HEK293T (cell line): ENCODE measurements around the gene MPZ.

Experiments used
- CTCF ChIA-PET: fragments of 350-600 bp; formaldehyde crosslinking; extraction: SDS; loops from one replicate; lab custom pipeline; 2021; ENCODE audit warnings: antibody characterized with exemption, inconsistent platforms; lab: Yijun Ruan, JAX
- POLR2A ChIA-PET: fragments of 350-600 bp; formaldehyde crosslinking; extraction: SDS; loops from one replicate; lab custom pipeline; 2020; ENCODE audit warnings: antibody characterized with exemption, inconsistent platforms; lab: Yijun Ruan, JAX
- DNase-seq: peaks from one replicate; pipeline ENCODE4 v3.0.0; 2012; ENCODE audit warnings: mixed read lengths; ENCODE audit errors: extremely low spot score
- ARNT ChIP-seq: fragments of 450-650 bp; IDR thresholded peaks from 2 replicates; pipeline ENCODE4 v1.6.1; 2017; ENCODE audit warnings: mild to moderate bottlenecking
- BHLHE40 ChIP-seq: fragments of 450-650 bp; IDR thresholded peaks from 2 replicates; pipeline ENCODE4 v1.6.1; 2016; ENCODE audit warnings: mild to moderate bottlenecking, moderate library complexity, borderline replicate concordance
- CTBP1 ChIP-seq: fragments of 450-650 bp; IDR thresholded peaks from 2 replicates; pipeline ENCODE4 v1.6.1; 2016; ENCODE audit warnings: borderline replicate concordance
- ELF4 ChIP-seq: fragments of 450-650 bp; IDR thresholded peaks from 2 replicates; pipeline ENCODE4 v1.6.1; 2017; ENCODE audit warnings: antibody characterized with exemption
- FOXA1 ChIP-seq: fragments of 450-650 bp; IDR thresholded peaks from 2 replicates; pipeline ENCODE4 v1.6.1; 2016; ENCODE audit warnings: mild to moderate bottlenecking
- FOXK2 ChIP-seq: fragments of 450-650 bp; IDR thresholded peaks from 2 replicates; pipeline ENCODE4 v1.6.1; 2016; ENCODE audit warnings: mild to moderate bottlenecking
- FOXM1 ChIP-seq: fragments of 450-650 bp; IDR thresholded peaks from 2 replicates; pipeline ENCODE4 v1.6.1; 2017; ENCODE audit warnings: mild to moderate bottlenecking, borderline replicate concordance
- HDGF ChIP-seq: fragments of 450-650 bp; IDR thresholded peaks from 2 replicates; pipeline ENCODE4 v1.6.1; 2017; ENCODE audit warnings: antibody characterized with exemption, borderline replicate concordance
- L3MBTL2 ChIP-seq: fragments of 450-650 bp; conservative IDR thresholded peaks from 2 replicates; pipeline ENCODE4 v1.6.1; 2016; ENCODE audit warnings: mild to moderate bottlenecking
- LEF1 ChIP-seq: fragments of 450-650 bp; IDR thresholded peaks from 2 replicates; pipeline ENCODE4 v1.6.1; 2017; ENCODE audit warnings: mild to moderate bottlenecking, borderline replicate concordance
- NFRKB ChIP-seq: fragments of 450-650 bp; IDR thresholded peaks from 2 replicates; pipeline ENCODE4 v1.6.1; 2016; ENCODE audit warnings: mild to moderate bottlenecking, moderate library complexity
- SP1 ChIP-seq: fragments of 450-650 bp; IDR thresholded peaks from 2 replicates; pipeline ENCODE4 v1.6.1; 2017
- SUZ12 ChIP-seq: fragments of 450-650 bp; IDR thresholded peaks from 2 replicates; pipeline ENCODE4 v1.6.1; 2016; ENCODE audit warnings: mild to moderate bottlenecking
- TARDBP ChIP-seq: fragments of 450-650 bp; IDR thresholded peaks from 2 replicates; pipeline ENCODE4 v1.6.1; 2016
- ZNF384 ChIP-seq: fragments of 450-650 bp; IDR thresholded peaks from 2 replicates; pipeline ENCODE4 v1.6.1; 2016
- TF ChIP-seq, protein P1 (sequence below): fragments of 450-650 bp; IDR thresholded peaks from 2 replicates; pipeline ENCODE4 v1.6.1; 2016

Gene MPZ

DNA sequence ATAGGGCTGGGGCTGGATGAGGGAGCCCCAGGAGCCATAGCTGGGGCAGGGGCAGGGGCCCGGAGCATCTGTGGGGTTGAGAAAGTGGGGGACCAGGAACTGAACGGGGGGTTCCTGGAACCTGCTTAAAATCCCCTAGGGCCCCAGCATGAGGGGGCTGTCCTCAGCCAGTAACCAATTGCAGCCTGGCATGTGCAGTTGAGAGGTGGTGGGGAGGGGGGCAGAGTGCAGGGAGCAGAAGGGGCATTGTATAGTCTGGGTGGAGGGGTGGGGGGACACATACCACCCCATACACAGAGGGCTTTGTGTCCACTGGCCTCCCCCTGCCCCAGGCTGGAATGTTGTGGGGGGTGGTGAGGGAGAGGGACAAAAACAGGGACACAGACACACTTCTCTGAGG is at the start of gene MPZ:
TSS of gene MPZ (minus strand) at position 101 of the 400 bp plus-strand sequence. CDS start at position 38, 63 bp downstream.
- CTCF ChIA-PET: no interaction called here
- TF ChIP-seq HDGF: no peak
- no peak for TF ChIP-seq NFRKB
- no peak for TF ChIP-seq SP1
- TF ChIP-seq FOXA1: no peak
- no peak for TF ChIP-seq CTBP1
- TF ChIP-seq ELF4: no peak
- TF ChIP-seq L3MBTL2: no peak
- no peak for DNase-seq
- POLR2A ChIA-PET: interaction anchor here (1.4 kb wide), 1 partner anchor 108 kb away, joined by 4 read pairs; the partner anchor contains the start of gene NDUFS2

DNA sequence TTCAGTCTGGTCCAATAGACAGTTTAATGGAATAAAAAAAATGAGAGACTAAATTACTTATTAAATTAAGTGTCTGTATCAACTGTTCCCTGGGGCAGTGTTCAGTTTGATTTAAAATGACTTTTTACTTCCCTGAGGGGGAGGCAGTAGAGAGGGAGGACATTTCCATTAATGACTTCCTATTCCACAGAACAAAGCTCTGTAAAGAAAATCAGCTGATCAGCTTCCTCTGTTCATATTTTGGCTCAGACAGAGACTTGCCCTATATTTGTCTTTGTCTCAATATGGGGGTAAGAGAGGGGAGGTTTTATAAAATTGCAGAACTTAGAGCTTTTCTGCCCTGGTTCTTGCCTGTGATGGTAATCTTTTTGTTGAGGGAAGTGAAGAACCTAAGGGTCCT is 49.5 kb upstream of the MPZ start:
- no peak for DNase-seq
- no peak for TF ChIP-seq ZNF384
- TF ChIP-seq, protein P1, sequence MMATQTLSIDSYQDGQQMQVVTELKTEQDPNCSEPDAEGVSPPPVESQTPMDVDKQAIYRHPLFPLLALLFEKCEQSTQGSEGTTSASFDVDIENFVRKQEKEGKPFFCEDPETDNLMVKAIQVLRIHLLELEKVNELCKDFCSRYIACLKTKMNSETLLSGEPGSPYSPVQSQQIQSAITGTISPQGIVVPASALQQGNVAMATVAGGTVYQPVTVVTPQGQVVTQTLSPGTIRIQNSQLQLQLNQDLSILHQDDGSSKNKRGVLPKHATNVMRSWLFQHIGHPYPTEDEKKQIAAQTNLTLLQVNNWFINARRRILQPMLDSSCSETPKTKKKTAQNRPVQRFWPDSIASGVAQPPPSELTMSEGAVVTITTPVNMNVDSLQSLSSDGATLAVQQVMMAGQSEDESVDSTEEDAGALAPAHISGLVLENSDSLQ: no peak
- TF ChIP-seq NFRKB: no peak
- TF ChIP-seq CTBP1: no peak
- no peak for TF ChIP-seq SUZ12
- no peak for TF ChIP-seq SP1
- TF ChIP-seq HDGF: no peak
- no peak for TF ChIP-seq LEF1
- TF ChIP-seq BHLHE40: no peak
- no peak for TF ChIP-seq ELF4
- TF ChIP-seq TARDBP: no peak
- TF ChIP-seq FOXK2: no peak
- no peak for TF ChIP-seq FOXM1
- TF ChIP-seq ARNT: no peak
- TF ChIP-seq L3MBTL2: no peak
- TF ChIP-seq FOXA1: no peak
- POLR2A ChIA-PET: no interaction called here
- CTCF ChIA-PET: no interaction called here

DNA sequence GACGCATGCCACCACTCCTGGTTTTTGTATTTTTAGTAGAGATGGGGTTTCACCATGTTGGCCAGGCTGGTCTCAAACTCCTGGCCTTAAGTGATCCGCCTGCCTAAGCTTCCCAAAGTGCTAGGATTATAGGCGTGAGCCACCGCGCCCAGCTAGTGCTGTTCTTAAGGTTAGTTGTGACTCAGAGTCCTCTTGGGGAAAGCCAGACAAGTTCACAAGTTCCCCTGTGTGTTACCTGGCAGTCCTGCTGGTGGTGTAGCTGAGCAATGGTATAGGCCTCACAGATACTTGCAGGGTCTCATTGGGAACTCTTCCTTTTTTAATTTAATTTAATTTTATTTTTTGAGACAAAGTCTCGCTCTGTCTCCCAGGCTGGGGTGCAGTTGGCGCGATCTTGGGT is 47.3 kb upstream of the MPZ start:
- POLR2A ChIA-PET: no interaction called here
- CTCF ChIA-PET: no interaction called here
- no peak for TF ChIP-seq HDGF
- no peak for TF ChIP-seq ARNT
- no peak for TF ChIP-seq L3MBTL2
- no peak for TF ChIP-seq SUZ12
- TF ChIP-seq ELF4: no peak
- TF ChIP-seq FOXK2: no peak
- TF ChIP-seq FOXA1: no peak
- no peak for TF ChIP-seq SP1
- TF ChIP-seq ZNF384: no peak
- TF ChIP-seq LEF1: no peak
- no peak for TF ChIP-seq CTBP1
- DNase-seq: no peak

DNA sequence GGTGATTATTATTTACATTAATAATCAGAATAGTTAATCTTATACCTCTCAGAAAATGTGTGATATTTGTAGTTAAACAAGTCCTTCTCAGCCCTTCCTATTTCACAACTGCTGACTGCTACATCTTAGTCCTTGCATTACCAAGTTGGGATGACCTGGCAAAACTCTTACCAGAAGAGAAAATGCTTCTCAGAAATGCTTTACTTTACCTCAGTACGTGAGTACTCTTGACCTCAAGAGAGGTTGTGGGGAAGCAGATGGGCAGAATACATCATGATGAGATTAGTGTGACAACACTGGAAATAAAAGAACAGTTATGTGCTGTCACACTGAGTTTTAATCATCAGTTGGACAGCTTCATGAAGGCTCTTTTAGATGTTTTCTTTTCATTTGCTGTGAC is 41.7 kb upstream of the MPZ start:
- CTCF ChIA-PET: no interaction called here
- DNase-seq: no peak

DNA sequence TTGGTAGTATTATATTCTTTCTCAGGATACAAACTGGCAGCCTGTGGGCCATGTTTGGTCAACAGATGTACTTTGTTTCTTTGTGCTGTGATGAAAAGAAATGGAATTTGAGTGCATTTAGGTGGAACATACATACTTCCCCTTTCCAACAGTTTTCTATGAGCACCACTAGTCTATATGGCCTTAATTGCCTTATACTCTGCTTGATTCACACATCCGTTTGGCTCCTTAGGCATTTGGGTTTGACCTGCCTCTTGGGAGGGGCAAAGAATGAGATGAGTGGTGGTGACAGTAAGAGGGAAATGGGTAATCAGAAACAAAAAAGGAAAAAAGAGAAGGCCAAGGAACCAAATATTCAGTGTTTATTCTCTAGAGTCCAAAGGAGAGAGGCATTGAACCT is 40.9 kb upstream of the MPZ start:
- TF ChIP-seq BHLHE40: no peak
- TF ChIP-seq ZNF384: no peak
- TF ChIP-seq SP1: no peak
- TF ChIP-seq FOXK2: no peak
- TF ChIP-seq, protein P1: no peak
- no peak for TF ChIP-seq FOXA1
- TF ChIP-seq CTBP1: no peak
- TF ChIP-seq L3MBTL2: no peak
- no peak for TF ChIP-seq FOXM1
- no peak for TF ChIP-seq SUZ12
- no peak for TF ChIP-seq ELF4
- no peak for TF ChIP-seq LEF1
- TF ChIP-seq TARDBP: no peak
- TF ChIP-seq ARNT: no peak
- TF ChIP-seq NFRKB: no peak
- POLR2A ChIA-PET: no interaction called here
- CTCF ChIA-PET: no interaction called here
- no peak for DNase-seq

More for the DNA sequence above, 41.7 kb upstream of the MPZ start:
- TF ChIP-seq CTBP1 (no peak), ZNF384 (no peak), FOXA1 (no peak), ELF4 (no peak), TARDBP (no peak), SUZ12 (no peak), BHLHE40 (no peak), L3MBTL2 (no peak), HDGF (no peak), FOXK2 (no peak), ARNT (no peak), FOXM1 (no peak), LEF1 (no peak), NFRKB (no peak), SP1 (no peak)
- TF ChIP-seq, protein P1: no peak
- POLR2A ChIA-PET: interaction anchor here (1.3 kb wide), 1 partner anchor 37 kb away, joined by 3 read pairs; no protein-coding TSS in a partner anchor

DNA sequence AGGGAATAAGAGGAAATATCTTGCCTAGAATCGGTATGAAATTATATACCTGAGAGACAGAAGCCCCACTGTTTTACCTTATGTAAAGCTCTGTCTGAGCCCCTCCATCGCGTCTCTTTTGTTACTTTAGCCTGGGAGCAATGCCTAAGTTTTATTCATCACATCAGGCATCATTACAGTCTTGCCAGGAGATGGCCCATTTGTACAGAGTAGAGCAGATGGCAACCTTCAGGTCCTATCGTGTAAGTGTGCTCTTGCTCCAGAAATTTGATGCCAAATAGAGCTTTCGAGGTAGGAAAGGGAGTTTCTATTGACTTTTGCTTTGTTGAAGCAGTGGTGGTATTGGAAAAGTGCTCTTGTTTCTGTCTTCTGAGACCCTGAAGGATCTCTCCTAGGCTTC is 33.1 kb upstream of the MPZ start:
- CTCF ChIA-PET: no interaction called here
- DNase-seq: no peak
- POLR2A ChIA-PET: no interaction called here
- TF ChIP-seq HDGF: no peak
- TF ChIP-seq FOXM1: no peak
- TF ChIP-seq FOXA1: no peak
- no peak for TF ChIP-seq SP1
- TF ChIP-seq, protein P1: no peak
- TF ChIP-seq CTBP1: no peak
- TF ChIP-seq FOXK2: no peak
- TF ChIP-seq BHLHE40: no peak
- TF ChIP-seq ELF4: no peak
- no peak for TF ChIP-seq SUZ12
